Testis (tissue), 3 donors: ENCODE results near the gene SLC6A7. TPM values are rescaled to one million over a fixed set of nuclear protein-coding genes. Genes with fewer than 3 reads are reported as not detected.

Experiments
- DNase-seq: peaks from one replicate; pipeline ENCODE4 v3.0.0-alpha.2; 2019
- H3K27ac ChIP-seq, 2 donors: fragments of 200-600 bp; sonication (generic); one replicate each; pipeline ENCODE4 v1.5.1; 2019
- H3K27me3 ChIP-seq: fragments of 200-600 bp; sonication (generic); one replicate; pipeline ENCODE4 v1.5.1; 2019
- H3K36me3 ChIP-seq: fragments of 200-600 bp; sonication (generic); one replicate; pipeline ENCODE4 v1.5.1; 2017; ENCODE audit warnings: low read depth; ENCODE audit errors: missing control alignments
- H3K4me1 ChIP-seq: fragments of 200-600 bp; sonication (generic); one replicate; pipeline ENCODE4 v1.5.1; 2019
- H3K4me3 ChIP-seq, 2 donors: fragments of 200-600 bp; sonication (generic); one replicate each; pipeline ENCODE4 v1.5.1; 2017 to 2019
- H3K9me3 ChIP-seq: fragments of 200-600 bp; sonication (generic); one replicate; pipeline ENCODE4 v1.5.1; 2017
- CTCF ChIP-seq, 3 experiments: fragments of 450-650 bp in 2 of 3; fragments of 200-600 bp in 1 of 3; sonication (generic) in 1 of 3; IDR thresholded peaks; one replicate each; pipeline ENCODE4 v1.5.1; 2016 to 2019; ENCODE audit warnings: antibody characterized with exemption in 3 of 3, mild to moderate bottlenecking in 2 of 3, moderate library complexity in 1 of 3
- POLR2A ChIP-seq: fragments of 450-650 bp; IDR thresholded peaks from one replicate; pipeline ENCODE4 v1.6.1; 2017; ENCODE audit warnings: antibody characterized with exemption, mild to moderate bottlenecking, moderate library complexity
- WGBS, 2 donors: methylation state at CpG; one replicate each; pipeline ENCODE4 v1.1.5; 2018; 5-methylcytosine and 5-hydroxymethylcytosine counted together
- intact Hi-C: fragments of 100-400 bp; cut with DNase I; formaldehyde crosslinking; loops from one replicate; pipeline ENCODE4 v1.15.1; 2023; ENCODE audit warnings: low total_unique reads
- polyA plus RNA-seq: library from polyadenylated mRNA; stranded (reverse); fragments of 350-450 nt; fragmentation: Illumina TruSeq; extraction: RNeasy Lipid Tissue Mini Kit (QIAGEN cat#74804); gene quantifications from one replicate; pipeline ENCODE4 v1.2.3, GENCODE V29; 2014; ENCODE audit warnings: low read depth, low replicate concordance; ENCODE audit not compliant: insufficient read depth
- total RNA-seq, 2 donors: library from RNA; depleted of rRNA; stranded (reverse); fragments of >200 nt; gene quantifications; one replicate each; pipeline ENCODE4 v1.2.3, GENCODE V29; 2016

The SLC6A7 gene
- total and polyA plus RNA-seq, 3 donors from 2014 or later: 0.12 TPM; not detected in 2

GRCh38 chr5:150256410-150257064 is 66.7 kb downstream of the SLC6A7 start:
- H3K27me3 ChIP-seq: no peaks in the 10 kb centered on the region
- no peaks in the 10 kb centered on the region for H3K36me3 ChIP-seq
- TF ChIP-seq CTCF (IDR thresholded peaks at IDR 0.05) (no peak), POLR2A (no peak)
- H3K27ac ChIP-seq: no peak overlapping the region
- H3K4me3 ChIP-seq: no peak overlapping the region
- WGBS, 2 donors: 75 to 81% methylated on average over 12 of the region's 12 CpGs
- intact Hi-C loops: no loop called here
- no peaks in the 10 kb centered on the region for H3K9me3 ChIP-seq
- no peaks in the 10 kb centered on the region for H3K4me1 ChIP-seq
- no peak for DNase-seq

GRCh38 chr5:150257424-150257823 is 67.6 kb downstream of the SLC6A7 start:
- Histone ChIP-seq H3K27me3 (no peaks in the 10 kb centered on the region), H3K4me1 (no peaks in the 10 kb centered on the region), H3K36me3 (no peaks in the 10 kb centered on the region), H3K4me3 (no peak overlapping the region), H3K27ac (no peak overlapping the region), H3K9me3 (no peaks in the 10 kb centered on the region)
- 86 to 93% methylated on average over 11 of the region's 11 CpGs for WGBS, 2 donors
- intact Hi-C loops: no loop called here
- DNase-seq: no peak
- TF ChIP-seq CTCF (IDR thresholded peaks at IDR 0.05) (no peak), POLR2A (no peak)

GRCh38 chr5:150258130-150258529 is 68.3 kb downstream of the SLC6A7 start:
- Histone ChIP-seq H3K27ac (no peak overlapping the region), H3K36me3 (no peaks in the 10 kb centered on the region), H3K4me1 (no peaks in the 10 kb centered on the region), H3K27me3 (no peaks in the 10 kb centered on the region), H3K4me3 (no peak overlapping the region), H3K9me3 (no peaks in the 10 kb centered on the region)
- intact Hi-C loops: no loop called here
- TF ChIP-seq CTCF (IDR thresholded peaks at IDR 0.05) (no peak), POLR2A (no peak)
- no peak for DNase-seq
- 75 to 86% methylated on average over 6 of the region's 6 CpGs for WGBS, 2 donors

Other genes with a start within 250 kb of the SLC6A7 start
- 1 to 10 TPM; 3.2 to 4.6 TPM for gene PDE6A, start 245.3 kb upstream of the SLC6A7 start, total RNA-seq
- gene PDE6A, start 245.3 kb upstream of the SLC6A7 start, polyA plus RNA-seq: 2.9 TPM
- gene SLC26A2, start 229.3 kb upstream of the SLC6A7 start, total RNA-seq: 10 to 100 TPM; 13.5 to 16.3 TPM
- gene SLC26A2, start 229.3 kb upstream of the SLC6A7 start, polyA plus RNA-seq: 7.4 TPM
- 1 to 10 TPM; 7.8 to 9.7 TPM for gene TIGD6, start 189.4 kb upstream of the SLC6A7 start, total RNA-seq
- 11.2 TPM for gene TIGD6, start 189.4 kb upstream of the SLC6A7 start, polyA plus RNA-seq
- 10 to 100 TPM; 63.6 to 72.5 TPM for gene HMGXB3, start 189.3 kb upstream of the SLC6A7 start, total RNA-seq
- 33.5 TPM for gene HMGXB3, start 189.3 kb upstream of the SLC6A7 start, polyA plus RNA-seq
- 10 to 100 TPM in 1 of 2 donors, 1 to 10 TPM in 1; 4.3 to 15.7 TPM for gene CSF1R, start 103.5 kb upstream of the SLC6A7 start, total RNA-seq
- 25.4 TPM for gene CSF1R, start 103.5 kb upstream of the SLC6A7 start, polyA plus RNA-seq
- gene PDGFRB, start 34.2 kb upstream of the SLC6A7 start, total RNA-seq: 10 to 100 TPM; 71.2 to 87.0 TPM
- 61.6 TPM for gene PDGFRB, start 34.2 kb upstream of the SLC6A7 start, polyA plus RNA-seq
- 1 to 10 TPM; 3.4 to 5.2 TPM for gene CDX1, start 23.3 kb upstream of the SLC6A7 start, total RNA-seq
- 3.4 TPM for gene CDX1, start 23.3 kb upstream of the SLC6A7 start, polyA plus RNA-seq
- gene CAMK2A, start 99.7 kb downstream of the SLC6A7 start, total RNA-seq: under 1 TPM; 0.24 to 0.25 TPM
- gene CAMK2A, start 99.7 kb downstream of the SLC6A7 start, polyA plus RNA-seq: 0.70 TPM
- gene ARSI, start 112.8 kb downstream of the SLC6A7 start, total RNA-seq: under 1 TPM; 0.79 to 0.93 TPM
- 0.92 TPM for gene ARSI, start 112.8 kb downstream of the SLC6A7 start, polyA plus RNA-seq
- 10 to 100 TPM; 46.6 to 52.8 TPM for gene TCOF1, start 167.6 kb downstream of the SLC6A7 start, total RNA-seq
- gene TCOF1, start 167.6 kb downstream of the SLC6A7 start, polyA plus RNA-seq: 22.9 TPM
- 100 to 1,000 TPM; 137 to 223 TPM for gene CD74, start 222.8 kb downstream of the SLC6A7 start, total RNA-seq
- gene CD74, start 222.8 kb downstream of the SLC6A7 start, polyA plus RNA-seq: 1,318 TPM